HG03432 (cell line): ENCODE results near the gene NCAPG2.
A peak's percentile ranks its signal among the peaks of the same experiment; 100 is the strongest.

Experiments
- ATAC-seq: cut with Tn5 transposase; IDR thresholded peaks from one replicate; pipeline ENCODE4 v1.9.1; 2021; ENCODE audit warnings: mild to moderate bottlenecking, moderate library complexity; ENCODE audit not compliant: unreplicated experiment

NCAPG2 gene

DNA sequence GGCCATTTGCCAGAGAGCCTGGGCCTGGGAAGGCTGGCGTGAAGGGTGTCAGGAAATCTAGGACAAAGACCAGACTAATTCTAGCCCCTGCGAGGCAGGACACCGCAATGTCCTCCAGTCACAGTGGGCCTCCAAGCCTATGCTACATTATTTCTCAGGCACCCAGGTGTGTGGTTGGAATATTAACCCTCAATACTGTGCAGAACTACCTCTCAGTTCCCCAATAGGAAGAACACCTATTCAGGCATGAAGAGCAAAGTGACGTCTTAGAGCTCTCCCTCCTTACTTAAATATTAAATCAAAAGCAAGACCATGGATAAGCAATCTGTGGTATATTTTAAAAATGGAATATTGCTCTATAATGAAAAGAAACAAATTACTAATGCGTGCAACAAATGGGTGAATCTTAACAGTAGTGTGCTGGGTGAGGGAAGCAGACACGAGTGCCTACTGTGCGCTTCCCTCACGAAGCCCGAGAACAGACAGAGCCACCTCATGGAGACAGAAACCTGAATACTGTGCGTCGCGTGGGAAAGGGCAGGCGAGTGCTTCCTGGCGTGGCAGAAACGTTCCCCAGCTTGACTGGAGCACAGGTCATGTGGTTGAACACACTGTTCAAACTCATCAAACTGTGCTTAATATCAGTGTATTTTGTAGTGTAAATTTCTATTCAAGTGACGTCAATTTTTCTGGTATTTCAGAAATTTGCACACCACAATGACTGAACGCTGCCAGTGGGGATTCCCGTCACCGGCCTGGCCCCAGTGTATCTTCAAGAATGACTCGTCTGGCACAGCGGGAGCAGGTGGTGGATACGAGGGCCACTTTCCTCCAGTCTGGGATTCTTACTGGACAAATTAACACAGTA lies 101.5 kb downstream of the NCAPG2 start:
- ATAC-seq = peak; percentile 81

DNA sequence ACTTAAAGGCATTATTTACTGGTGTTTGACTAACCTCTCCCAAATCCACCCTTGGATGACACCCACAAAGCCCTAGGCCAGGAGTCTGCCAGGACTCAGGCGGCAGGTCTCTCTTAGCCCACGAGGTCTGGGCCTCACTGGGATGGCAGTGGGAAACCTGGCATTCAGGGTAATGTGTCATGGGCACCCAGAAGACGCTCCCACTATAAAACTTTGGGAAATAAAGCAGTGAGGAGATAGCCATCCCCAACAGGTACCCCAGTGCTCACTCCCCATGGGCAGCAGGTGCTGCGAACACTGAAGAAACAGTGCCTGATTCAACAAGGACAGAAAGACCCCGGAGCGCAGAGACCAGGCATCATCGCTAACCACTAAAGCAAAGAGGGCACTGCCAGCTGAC lies 102.6 kb downstream of the NCAPG2 start:
- no peak for ATAC-seq

- ATAC-seq = no peak
Observed at GRCh38 chr7:158601090-158601489, 103.5 kb downstream of the NCAPG2 start.

- no peak for ATAC-seq
Observed at GRCh38 chr7:158596745-158597144, 107.9 kb downstream of the NCAPG2 start.

DNA sequence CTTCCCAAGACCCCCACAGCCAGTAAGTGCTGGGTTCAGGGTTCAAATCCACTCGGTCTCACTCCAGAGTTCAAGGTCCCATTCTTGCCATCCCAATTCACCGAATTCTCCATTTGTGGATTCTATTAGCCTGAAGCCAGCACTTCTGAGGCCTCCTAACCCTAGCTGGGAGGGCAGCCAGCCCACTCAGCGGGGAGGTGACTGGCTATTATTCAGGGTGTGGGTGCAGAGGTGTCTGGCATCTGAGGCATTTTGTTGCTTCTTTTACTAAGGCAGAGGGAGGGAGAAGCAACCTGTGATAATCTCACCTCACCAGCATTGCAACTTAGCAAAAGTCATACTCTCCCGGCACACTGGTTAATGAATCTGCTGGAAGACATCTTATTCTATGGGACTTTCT lies 108.3 kb downstream of the NCAPG2 start:
- ATAC-seq = no peak

DNA sequence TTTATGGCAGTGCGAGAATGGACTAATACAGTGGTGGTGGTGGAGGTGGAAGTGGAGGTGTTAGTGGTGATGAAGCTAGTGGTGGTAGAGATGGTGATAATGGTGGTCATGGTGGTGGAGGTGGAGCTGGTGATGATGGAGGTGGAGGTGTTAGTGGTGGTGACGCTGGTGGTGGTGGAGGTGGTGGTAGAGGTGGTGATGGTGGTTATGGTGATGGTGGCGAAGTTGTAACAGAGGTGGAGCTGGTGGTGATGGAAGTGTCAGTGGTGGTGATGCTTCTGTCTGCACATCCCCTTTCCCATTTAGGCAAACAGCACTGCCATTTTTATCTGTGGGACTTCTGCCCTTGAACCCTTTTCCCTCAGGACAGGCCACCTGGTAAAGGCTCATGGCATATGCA lies 109.5 kb downstream of the NCAPG2 start:
- ATAC-seq = no peak

GRCh38 chr7:158592541-158592940 lies 112.1 kb downstream of the NCAPG2 start:
- no peak for ATAC-seq

- ATAC-seq = no peak
Observed at GRCh38 chr7:158591944-158592343, 112.7 kb downstream of the NCAPG2 start.

DNA sequence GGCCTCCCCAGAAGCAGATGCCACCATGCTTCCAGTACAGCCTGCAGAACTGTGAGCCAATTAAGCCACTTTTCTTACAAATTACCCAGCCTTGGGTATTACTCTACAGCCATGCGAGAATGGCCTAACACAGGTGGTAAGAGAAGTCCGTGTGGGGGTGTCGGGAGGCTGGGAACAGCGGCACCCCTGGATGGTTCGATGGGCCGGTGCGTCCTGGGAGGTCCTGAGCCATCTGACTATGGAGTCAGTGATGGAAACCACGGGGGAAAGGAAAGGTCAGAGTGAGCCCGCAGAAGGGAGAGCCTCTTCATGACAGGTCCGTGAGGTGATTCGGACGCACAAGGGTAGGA lies 114.4 kb downstream of the NCAPG2 start:
- no peak for ATAC-seq

DNA sequence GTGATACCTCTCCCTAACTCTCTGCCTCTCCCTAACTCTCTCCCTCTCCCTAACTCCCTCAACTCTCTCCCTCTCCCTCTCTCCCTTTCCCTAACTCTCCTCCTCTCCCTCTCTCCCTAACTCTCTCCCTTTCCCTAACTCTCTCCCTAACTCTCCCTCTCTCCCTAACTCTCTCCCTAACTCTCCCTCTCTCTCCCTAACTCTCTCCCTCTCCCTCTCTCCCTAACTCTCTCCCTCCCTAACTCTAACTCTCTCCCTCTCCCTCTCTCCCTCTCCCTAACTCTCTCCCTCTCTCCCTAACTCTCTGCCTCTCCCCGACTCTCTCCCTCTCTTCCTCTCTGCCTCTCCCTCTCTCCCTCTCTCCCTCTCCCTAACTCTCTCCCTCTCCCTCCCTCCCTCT lies 115.0 kb downstream of the NCAPG2 start:
- ATAC-seq = no peak

GRCh38 chr7:158588878-158589442 lies 115.6 kb downstream of the NCAPG2 start:
- no peak for ATAC-seq

DNA sequence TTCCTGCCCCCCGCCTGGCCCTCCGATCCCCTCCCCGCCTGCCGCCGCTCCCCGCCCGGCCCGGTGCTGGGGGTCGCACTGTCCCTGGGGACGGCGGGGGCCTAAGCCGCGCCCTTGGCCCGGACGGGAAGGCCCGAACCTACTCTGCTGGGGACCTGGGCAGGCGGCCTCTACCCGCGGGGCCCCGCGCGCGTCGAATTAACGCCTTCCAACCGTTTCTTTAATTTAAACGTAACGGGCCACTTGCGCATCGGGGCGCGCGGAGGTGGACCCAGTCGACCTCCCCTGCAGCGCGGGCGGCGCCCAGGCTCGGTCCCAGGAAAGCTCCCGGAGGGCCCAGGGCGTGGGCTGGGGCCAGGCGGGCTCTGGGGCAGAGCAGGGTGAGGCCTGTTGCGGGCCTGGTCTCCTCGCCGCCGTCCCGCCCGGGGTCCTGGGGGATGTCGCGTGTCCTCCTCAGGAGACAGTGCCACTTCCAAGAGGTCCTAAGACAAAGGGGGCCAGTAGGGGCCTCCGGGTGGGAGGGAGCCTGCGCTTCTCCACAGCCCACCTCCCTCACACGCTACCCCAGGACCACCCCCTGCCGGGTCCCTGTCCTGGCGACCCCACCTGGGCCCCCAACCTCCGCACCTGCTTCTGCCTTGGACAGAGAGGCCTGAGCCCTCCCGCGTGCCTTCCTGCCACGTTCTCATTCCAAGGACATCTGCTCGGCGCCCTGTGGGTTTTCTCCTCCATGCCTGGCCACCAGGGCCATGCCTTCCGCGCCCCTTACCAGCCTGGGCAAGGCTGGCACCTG lies 116.3 kb downstream of the NCAPG2 start:
- no peak for ATAC-seq

- peak; percentile 65 for ATAC-seq
Observed at GRCh38 chr7:158587162-158588084, 117.2 kb downstream of the NCAPG2 start, which contains the start of gene PTPRN2. TSS of gene PTPRN2 (minus strand) at chr7:158587823.

- no peak for ATAC-seq
Observed at GRCh38 chr7:158586499-158587161, 118.0 kb downstream of the NCAPG2 start.

- ATAC-seq = no peak
Observed at GRCh38 chr7:158585721-158586498, 118.7 kb downstream of the NCAPG2 start.

DNA sequence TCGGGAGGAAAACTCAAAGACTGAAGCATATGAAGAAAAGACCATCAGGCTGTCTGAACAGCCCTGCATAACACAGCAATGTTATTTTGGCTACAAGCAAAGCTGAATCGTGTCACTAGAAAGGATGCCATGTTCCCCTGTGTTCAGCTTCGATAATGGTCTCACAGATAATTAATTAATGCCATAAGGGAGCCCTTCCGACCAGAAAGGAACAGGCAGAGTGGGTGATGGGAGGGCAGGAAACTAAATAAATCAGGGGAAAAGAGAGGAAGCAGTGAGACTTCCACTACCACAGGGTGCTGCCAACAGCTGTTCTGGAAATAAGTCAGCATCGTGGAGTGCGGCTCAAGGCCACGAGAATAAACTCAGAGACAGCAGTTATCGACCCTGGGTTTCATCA lies 120.2 kb downstream of the NCAPG2 start:
- no peak for ATAC-seq

DNA sequence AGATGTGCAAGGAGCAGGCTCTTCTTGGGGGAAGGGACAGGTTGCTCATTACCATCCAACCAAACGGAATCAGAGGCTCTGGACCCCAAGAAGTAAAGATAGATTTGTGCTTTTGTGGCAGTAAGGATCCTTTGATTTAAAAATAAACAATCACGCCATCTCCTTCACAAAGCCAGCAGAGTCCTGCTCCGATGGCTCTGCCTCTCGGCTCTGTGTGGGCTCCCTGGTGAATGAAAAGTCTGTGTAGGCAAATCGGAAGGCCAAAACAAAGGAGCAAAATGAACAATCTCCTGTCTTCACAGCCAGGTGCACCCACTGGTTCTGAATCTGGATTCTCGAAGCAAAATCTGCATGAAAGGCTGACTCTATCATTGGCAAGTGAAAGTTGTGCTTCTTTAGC lies 120.8 kb downstream of the NCAPG2 start:
- no peak for ATAC-seq

GRCh38 chr7:158583143-158583542 lies 121.5 kb downstream of the NCAPG2 start:
- no peak for ATAC-seq

DNA sequence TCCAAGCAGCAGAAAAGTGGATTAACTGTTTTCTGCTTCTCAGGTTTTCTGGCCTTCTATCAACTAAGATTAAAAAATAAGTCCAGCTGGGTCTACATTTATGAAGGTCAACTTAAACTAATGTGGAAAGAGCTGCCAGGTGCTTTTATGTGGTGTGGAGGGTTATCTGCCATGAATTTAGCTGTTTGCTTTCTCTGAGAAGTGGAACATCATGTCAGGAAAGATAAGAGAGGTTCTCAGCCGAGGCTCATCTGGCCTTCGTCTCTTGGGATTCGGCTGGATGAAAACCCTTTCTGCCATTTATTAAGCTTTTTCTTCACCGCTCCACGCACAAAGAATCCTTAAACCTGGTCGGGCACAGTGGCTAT lies 122.5 kb downstream of the NCAPG2 start:
- no peak for ATAC-seq
